Measurements from ENCODE around the gene TLE2.
"Not testable (repeated sequence)": the region's sequence is repeated elsewhere in the genome, so short reads cannot be mapped to it uniquely, and the experiment has no call there.

The TLE2 gene

GRCh38 chr19:3019211-3019854 lies 9.7 kb downstream of the TLE2 start:
- H3K4me3 ChIP-seq (ENCODE audit: low read depth, low read length), result no peak overlapping the region
- DNase-seq (ENCODE audit: low read depth), result no peak
- no peak for TF ChIP-seq CTCF (IDR thresholded peaks at IDR 0.05; ENCODE audit: control insufficient read depth, extremely low read depth, insufficient read depth)

GRCh38 chr19:3017923-3018322 lies 11.2 kb downstream of the TLE2 start:
- no peak for DNase-seq (ENCODE audit: low read depth)
- no peak for TF ChIP-seq CTCF (IDR thresholded peaks at IDR 0.05; ENCODE audit: control insufficient read depth, extremely low read depth, insufficient read depth)

GRCh38 chr19:3015126-3016057 lies 13.7 kb downstream of the TLE2 start:
- H3K4me3 ChIP-seq (ENCODE audit: low read depth, low read length), result no peak overlapping the region
- no peak for DNase-seq (ENCODE audit: low read depth)
- TF ChIP-seq CTCF (IDR thresholded peaks at IDR 0.05; ENCODE audit: control insufficient read depth, extremely low read depth, insufficient read depth), result no peak

More at GRCh38 chr19:3017923-3018322, 11.2 kb downstream of the TLE2 start:
- no peak overlapping the region for H3K4me3 ChIP-seq (ENCODE audit: low read depth, low read length)

GRCh38 chr19:3014135-3014534 lies 14.9 kb downstream of the TLE2 start:
- TF ChIP-seq CTCF (IDR thresholded peaks at IDR 0.05; ENCODE audit: control insufficient read depth, extremely low read depth, insufficient read depth), result no peak
- DNase-seq (ENCODE audit: low read depth), result no peak
- H3K4me3 ChIP-seq (ENCODE audit: low read depth, low read length), result no peak overlapping the region

GRCh38 chr19:3013263-3013725 lies 15.8 kb downstream of the TLE2 start:
- TF ChIP-seq CTCF (IDR thresholded peaks at IDR 0.05; ENCODE audit: control insufficient read depth, extremely low read depth, insufficient read depth), result no peak
- DNase-seq (ENCODE audit: low read depth), result no peak
- no peak overlapping the region for H3K4me3 ChIP-seq (ENCODE audit: low read depth, low read length)

GRCh38 chr19:3012621-3013262 lies 16.3 kb downstream of the TLE2 start:
- no peak for DNase-seq (ENCODE audit: low read depth)
- H3K4me3 ChIP-seq (ENCODE audit: low read depth, low read length), result no peak overlapping the region
- no peak for TF ChIP-seq CTCF (IDR thresholded peaks at IDR 0.05; ENCODE audit: control insufficient read depth, extremely low read depth, insufficient read depth)

- not testable (repeated sequence) for DNase-seq (ENCODE audit: low read depth); H3K4me3 ChIP-seq (ENCODE audit: low read depth, low read length)
Observed at GRCh38 chr19:3012059-3012458, 17.0 kb downstream of the TLE2 start.
